Progenitor cell of endocrine pancreas (in vitro differentiated cells): ENCODE results near the gene GPR87. TPM values are rescaled to one million over a fixed set of nuclear protein-coding genes. Genes with fewer than 3 reads are reported as not detected.

ENCODE experiments used
- DNase-seq: peaks from one replicate; pipeline ENCODE4 v3.0.0; 2021; ENCODE audit warnings: low spot score; ENCODE audit not compliant: unreplicated experiment
- H3K27ac Mint-ChIP-seq: 2 replicates; pipeline ENCODE4 v1.8.0; 2021; ENCODE audit warnings: mild to moderate bottlenecking, moderate library complexity, mixed read lengths
- H3K27me3 Mint-ChIP-seq: 2 replicates; pipeline ENCODE4 v1.8.0; 2021; ENCODE audit warnings: mixed read lengths
- H3K36me3 Mint-ChIP-seq: 2 replicates; pipeline ENCODE4 v1.8.0; 2022; ENCODE audit warnings: mixed read lengths; ENCODE audit not compliant: insufficient read depth
- H3K4me1 Mint-ChIP-seq: 2 replicates; pipeline ENCODE4 v1.8.0; 2021; ENCODE audit warnings: low read depth, mixed read lengths
- H3K4me3 Mint-ChIP-seq: 2 replicates; pipeline ENCODE4 v1.8.0; 2021; ENCODE audit warnings: low read depth, mild to moderate bottlenecking, moderate library complexity, mixed read lengths
- H3K9me3 Mint-ChIP-seq: 2 replicates; pipeline ENCODE4 v1.8.0; 2021; ENCODE audit warnings: low read depth, mixed read lengths
- total RNA-seq: library from RNA; stranded (reverse); gene quantifications from 2 replicates; pipeline ENCODE4 v1.2.1, GENCODE V29; 2021
- TF ChIP-seq, protein P1 (sequence below): fragments of 200-600 bp; sonication (generic); IDR thresholded peaks from one replicate; pipeline ENCODE4 v1.5.0; 2021; ENCODE audit warnings: antibody characterized with exemption, mild to moderate bottlenecking; ENCODE audit not compliant: unreplicated experiment

GPR87 gene
- total RNA-seq, 1 donor from 2014 or later: not detected

DNA sequence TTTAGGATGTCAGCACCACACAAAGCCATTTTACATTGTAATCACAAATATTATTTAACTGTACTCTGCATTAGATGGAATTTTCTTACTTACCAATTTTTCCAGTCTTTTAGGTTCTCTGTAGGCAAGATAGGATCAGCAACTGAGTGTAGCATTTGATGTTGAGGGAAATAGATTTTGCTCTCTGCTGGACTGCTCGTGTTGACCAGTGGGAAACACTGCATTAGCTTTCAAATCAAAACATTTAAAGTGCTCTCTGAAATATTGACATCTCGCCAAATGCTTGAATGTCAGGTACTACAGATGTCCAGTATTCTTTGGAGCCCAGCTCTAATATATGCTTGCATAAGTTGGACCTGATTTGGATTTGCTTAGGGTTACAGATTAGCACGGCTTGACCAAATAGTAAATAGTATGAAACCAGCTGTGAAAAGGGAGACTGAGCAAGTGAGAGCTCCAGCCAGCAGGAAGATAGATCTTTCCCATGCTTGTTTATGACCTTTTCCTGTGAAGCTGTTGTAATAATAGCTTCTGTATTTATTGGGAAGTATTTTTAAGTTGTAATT is 67.8 kb downstream of the GPR87 start:
- Mint-ChIP-seq H3K9me3 (peaks cover 3% of the 10 kb centered on the region), H3K27me3 (no peaks in the 10 kb centered on the region), H3K4me1 (peaks cover 4% of the 10 kb centered on the region), H3K4me3 (no peak overlapping the region), H3K27ac (no peak overlapping the region), H3K36me3 (no peaks in the 10 kb centered on the region)
- DNase-seq: no peak
- TF ChIP-seq, protein P1, sequence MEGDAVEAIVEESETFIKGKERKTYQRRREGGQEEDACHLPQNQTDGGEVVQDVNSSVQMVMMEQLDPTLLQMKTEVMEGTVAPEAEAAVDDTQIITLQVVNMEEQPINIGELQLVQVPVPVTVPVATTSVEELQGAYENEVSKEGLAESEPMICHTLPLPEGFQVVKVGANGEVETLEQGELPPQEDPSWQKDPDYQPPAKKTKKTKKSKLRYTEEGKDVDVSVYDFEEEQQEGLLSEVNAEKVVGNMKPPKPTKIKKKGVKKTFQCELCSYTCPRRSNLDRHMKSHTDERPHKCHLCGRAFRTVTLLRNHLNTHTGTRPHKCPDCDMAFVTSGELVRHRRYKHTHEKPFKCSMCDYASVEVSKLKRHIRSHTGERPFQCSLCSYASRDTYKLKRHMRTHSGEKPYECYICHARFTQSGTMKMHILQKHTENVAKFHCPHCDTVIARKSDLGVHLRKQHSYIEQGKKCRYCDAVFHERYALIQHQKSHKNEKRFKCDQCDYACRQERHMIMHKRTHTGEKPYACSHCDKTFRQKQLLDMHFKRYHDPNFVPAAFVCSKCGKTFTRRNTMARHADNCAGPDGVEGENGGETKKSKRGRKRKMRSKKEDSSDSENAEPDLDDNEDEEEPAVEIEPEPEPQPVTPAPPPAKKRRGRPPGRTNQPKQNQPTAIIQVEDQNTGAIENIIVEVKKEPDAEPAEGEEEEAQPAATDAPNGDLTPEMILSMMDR: no peak

Other genes starting within 250 kb of the GPR87 start
- 8.9 and 10.8 TPM in 2 replicates for gene MED12L, start 231.2 kb downstream of the GPR87 start, total RNA-seq
- gene GPR171, start 113.6 kb downstream of the GPR87 start, total RNA-seq: not detected in 2 replicates
- gene P2RY14, start 38.3 kb downstream of the GPR87 start, total RNA-seq: not detected in 2 replicates
- gene P2RY13, start 12.7 kb upstream of the GPR87 start, total RNA-seq: not detected in 2 replicates
- not detected in 2 replicates for gene P2RY12, start 67.9 kb upstream of the GPR87 start, total RNA-seq
- gene IGSF10, start 144.2 kb upstream of the GPR87 start, total RNA-seq: 1.6 and 1.8 TPM in 2 replicates